NCI-H526 treated with DMSO at 0.1 percent for 48 hours (cell line): ENCODE data around the gene RPL18.

ENCODE experiments used
- DNase-seq: peaks from one replicate; lab custom pipeline; 2025; lab: John Stamatoyannopoulos, UW

RPL18 gene

DNA sequence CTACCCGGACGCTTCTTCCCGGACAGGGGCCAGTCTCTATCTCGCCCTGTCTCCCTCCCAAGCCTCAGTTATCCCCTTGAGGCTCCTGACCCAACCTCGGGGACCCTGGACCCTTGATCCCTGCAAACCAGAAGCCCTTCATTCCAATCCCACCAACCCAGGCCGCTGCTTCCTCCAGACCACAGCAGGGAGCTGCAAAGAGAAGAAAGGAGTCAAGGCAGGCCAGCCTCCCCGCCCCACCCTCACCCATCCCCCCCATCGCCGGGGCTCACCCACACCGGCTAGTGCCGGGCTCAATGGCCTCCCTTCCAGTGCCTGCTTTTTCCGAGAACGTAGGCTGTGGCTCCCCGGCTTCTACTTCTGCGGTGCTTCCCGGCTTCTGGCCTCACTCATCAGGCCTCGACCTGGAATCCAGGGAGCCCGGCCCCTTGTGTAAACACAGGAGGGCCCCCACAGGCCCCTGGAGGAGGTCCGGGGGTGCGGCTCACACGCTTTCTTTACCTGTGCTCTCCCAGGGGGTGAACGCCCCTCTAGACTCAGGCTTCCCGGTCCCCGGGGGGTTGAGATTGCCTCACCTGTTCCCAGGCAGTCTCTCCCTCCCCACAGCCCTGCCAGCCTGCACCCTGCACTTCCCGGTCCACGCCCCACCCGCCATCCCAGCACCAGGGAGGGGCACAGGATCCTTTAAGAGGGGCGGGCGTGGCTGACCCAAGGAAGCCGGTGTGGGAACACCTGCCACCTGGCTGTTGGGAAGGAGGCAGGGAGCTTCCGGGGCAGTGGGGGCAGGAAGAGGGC is 4.3 kb downstream of the RPL18 start, which contains the start of gene FAM83E:
Gene FAM83E (minus strand): TSS at position 641 of the 795 bp plus-strand sequence. CDS start 1,704 bp downstream, outside the sequence.
- no peak for DNase-seq

DNA sequence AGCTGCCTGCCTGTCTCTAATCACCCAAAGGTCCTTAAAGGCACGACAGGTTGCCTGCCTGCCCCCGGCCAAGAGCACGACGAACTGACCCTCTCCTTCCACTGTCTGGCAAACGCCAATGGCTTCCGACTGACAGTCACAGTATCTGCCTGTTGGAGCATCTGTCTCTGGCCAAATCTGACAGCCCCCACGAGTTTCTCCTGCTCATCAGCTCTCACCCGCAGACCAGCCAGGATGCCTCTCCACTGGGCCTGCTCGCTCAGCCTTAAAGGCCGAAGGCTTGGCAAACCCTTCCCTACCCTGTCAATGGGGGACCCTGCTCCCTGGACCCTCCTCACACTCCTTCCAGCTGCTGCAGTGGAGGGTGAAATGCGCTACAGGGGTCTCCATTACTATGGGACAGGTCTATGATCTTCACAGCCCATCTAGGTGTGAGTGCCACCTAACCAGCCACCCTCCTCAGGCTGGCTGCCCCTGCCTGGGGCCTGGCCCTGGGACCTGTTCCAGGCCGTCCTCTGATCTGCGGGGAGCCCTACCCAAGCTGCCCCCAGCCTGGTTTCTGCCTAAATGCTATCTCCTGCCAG is 5.0 kb downstream of the RPL18 start:
- no peak for DNase-seq

DNA sequence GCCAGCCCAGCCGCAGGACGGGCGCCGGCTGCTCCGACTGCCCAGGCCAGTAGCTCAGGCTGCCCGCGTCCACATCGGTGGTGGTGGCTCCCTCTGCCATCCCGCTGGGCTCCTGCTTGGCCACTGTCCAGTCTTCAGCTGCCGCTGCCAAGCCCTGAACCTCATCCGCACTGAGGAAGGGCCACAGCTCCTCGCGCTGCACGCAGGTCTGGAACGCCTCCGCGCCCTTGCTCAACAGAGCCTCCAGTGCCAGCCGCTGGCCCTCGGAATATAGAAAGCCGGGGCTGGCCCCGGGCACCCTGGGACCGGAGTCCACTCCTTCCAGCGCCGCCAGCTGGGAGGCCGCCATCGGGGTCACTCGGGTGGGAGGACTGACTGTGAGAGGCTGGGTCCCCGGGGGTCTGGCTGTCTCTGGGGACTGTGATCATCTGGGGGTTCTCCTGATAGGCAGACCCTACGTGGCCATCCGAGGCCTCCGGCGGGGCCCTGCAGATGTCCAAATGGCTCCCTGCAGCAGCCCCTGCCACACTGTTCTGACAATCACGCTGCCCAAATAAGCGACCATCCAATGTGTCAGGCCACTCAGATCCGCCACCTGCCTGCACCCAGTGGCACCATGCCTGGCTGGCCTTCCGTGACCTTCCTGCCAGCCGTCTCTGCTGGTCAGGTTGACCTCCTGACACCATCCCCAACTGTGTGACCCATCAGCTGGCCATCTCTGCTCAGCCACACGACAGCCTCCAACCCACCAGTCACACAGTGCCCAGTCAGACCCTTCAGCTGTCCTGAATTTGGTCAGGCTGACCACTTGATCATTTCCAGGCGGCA is 5.7 kb downstream of the RPL18 start:
- DNase-seq = no peak

DNA sequence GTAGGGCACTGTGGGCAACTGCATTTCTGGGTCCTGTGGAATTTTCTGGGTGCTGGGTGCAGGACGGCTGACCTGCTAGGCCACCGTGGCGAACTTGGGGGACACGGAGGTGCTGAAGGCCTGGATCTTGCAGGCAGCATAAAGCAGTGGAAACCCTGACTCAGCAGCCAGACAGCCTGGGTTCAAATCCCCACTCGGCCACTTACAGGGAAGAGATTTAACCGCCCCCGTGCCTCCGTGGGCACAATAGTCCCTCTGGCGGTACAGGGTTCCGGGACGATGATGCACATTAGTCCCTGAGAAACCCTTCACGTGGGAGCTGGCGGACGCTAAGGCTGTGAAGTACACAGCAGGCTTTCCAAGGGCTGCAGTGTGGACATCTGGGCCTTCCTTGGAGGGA is 7.1 kb downstream of the RPL18 start:
- no peak for DNase-seq

DNA sequence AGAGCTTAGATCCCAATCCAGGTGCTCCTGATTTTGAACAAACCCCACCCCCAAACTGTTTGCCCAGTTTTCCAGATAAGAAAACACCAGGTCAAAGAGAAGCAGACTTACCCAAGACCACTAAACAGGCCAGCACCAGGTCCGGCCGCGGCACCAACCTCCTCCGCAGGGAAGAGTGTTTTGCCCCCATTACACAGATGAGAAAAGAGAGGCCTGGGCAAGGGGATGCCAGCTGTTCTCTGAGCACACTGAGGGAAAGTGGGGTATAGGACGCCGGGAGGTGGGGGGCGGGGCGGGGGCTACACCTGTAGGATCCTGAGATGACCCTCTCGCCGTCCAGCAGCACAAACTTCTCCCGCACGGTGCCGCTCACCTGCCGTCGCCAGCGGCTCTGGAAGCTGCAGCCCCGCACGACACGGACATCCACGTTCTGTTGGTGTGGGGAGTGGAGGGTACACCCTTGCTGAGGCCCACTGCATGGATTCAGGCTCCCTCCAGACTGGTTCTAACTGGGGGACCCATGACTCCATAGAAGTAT is 9.3 kb downstream of the RPL18 start:
- no peak for DNase-seq

DNA sequence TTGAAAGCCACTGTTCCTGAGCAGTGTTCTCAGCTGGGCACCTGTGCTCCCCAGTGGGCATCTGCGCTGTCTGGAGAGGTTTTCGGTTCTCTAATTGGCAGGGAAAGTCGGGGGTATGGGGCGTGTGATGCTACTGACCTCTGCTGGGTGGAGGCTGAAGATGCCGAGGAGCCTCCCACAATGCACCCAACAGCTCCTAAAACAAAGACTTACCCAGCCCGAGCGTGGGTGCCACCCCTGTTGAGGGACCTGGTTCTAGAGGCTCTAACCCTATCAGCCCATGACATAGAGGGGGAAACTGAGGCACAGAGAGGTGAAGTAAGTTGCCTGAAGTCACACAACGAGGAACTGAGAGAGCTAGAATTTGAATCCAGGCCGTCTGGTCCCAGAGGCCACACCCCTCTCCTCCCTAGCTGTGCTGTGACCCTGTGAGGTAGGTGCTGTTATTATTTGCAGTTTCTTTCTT is 10.1 kb downstream of the RPL18 start:
- DNase-seq = peak; percentile 43

DNA sequence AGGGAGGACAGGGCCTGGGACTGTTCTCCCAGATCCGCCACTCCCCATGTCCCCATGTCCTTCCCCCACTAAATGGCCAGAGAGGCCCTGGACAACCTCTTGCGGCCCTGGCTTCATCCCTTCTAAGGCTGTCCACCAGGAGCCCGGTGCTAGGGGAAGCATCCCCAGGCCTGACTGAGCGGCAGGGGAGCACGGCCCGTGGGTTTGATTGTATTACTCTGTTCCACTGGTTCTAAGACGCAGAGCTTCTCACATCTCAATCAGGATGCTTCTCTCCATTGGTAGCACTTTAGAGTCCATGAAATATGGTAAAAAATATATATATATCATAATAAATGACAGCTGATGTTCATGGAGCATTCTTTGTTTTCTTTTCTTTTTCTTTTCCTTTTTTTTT is 11.6 kb downstream of the RPL18 start:
- DNase-seq = no peak

DNA sequence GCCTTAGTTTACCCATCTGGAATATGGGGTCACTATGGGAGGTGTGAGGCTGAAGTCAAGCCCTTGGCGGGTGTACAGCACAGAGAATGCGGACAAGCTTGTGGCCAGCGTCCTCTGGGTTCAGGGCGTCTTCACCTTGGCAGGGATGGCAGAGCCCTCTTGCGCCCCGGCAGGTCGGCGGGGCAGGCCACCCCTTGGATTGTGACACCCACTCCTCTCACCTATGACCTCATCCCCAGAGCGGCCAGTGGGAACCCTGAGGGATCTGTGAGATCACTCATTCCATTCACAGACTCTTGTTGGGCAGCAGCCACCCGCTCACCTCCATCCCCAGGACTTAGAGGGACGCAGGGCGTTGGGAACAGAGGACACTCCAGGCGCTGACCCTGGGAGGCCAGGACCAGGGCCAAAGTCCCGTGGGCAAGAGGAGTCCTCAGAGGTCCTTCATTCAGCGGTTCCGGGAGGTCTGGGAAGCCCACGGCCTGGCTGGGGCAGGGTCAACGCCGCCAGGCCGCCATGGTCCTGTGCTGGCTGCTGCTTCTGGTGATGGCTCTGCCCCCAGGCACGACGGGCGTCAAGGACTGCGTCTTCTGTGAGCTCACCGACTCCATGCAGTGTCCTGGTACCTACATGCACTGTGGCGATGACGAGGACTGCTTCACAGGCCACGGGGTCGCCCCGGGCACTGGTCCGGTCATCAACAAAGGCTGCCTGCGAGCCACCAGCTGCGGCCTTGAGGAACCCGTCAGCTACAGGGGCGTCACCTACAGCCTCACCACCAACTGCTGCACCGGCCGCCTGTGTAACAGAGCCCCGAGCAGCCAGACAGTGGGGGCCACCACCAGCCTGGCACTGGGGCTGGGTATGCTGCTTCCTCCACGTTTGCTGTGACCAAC is 12.3 kb downstream of the RPL18 start, which contains the start of gene SPACA4:
Gene SPACA4 (plus strand): TSS at position 280 of the 896 bp plus-strand sequence. CDS start 237 bp downstream, at position 517.
- DNase-seq = no peak

DNA sequence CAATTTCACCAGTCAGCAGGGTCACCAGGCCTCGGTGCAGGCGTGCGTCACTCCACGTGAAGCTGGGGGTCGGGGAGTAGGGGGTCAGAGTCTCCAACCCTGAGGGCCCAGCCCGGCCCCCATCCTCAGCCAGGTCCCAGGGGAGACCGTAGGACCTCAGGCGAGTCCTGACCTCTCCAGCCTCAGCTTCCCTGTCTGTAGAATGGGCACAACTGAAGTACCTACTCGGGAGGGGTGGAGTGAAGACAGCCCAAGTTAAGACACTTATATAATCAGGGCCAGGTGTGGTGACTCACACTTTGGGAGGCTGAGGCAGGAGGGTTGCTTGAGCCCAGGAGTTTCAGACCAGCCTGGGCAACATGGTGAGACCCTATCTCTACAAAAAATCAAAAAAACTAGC is 15.1 kb downstream of the RPL18 start:
- DNase-seq = no peak

DNA sequence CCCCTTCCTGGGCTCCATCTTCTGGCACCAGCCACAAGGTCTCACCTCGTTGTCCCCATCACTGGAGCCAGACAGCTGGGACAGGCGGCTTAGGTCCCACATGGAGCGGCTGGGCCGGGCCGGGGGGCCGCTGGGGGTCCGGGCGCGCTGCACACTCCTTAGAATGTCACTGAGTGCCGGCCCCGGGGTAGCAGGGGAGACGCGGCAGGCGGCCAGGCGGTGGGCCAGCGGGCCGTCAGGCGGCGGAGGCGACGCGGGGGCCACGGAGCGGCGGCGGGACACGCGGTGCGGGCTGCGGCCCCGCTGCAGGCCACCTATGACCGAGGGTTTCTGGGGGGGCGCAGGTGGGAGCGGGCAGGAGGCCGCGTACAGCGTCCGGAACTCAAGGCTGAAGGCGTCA is 15.5 kb downstream of the RPL18 start:
- DNase-seq = no peak

DNA sequence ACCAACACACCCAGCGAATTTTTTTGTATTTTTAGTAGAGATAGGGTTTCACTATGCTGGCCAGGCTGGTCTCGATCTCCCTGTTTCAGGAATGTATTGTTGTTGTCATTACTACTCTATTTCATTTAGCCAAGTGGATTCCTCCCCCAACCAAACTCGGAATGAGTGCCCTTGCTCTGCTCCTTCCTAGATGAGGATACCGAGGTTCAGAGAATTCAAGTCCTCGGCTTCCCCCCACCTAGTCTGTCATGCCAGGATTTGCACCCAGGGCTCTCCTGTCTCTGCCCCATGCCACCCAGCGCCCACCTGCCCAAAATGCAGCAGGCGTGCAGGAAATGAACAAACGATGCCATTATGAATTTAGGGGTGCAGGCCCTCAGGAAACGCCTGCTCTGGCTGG is 16.0 kb downstream of the RPL18 start:
- DNase-seq = no peak

DNA sequence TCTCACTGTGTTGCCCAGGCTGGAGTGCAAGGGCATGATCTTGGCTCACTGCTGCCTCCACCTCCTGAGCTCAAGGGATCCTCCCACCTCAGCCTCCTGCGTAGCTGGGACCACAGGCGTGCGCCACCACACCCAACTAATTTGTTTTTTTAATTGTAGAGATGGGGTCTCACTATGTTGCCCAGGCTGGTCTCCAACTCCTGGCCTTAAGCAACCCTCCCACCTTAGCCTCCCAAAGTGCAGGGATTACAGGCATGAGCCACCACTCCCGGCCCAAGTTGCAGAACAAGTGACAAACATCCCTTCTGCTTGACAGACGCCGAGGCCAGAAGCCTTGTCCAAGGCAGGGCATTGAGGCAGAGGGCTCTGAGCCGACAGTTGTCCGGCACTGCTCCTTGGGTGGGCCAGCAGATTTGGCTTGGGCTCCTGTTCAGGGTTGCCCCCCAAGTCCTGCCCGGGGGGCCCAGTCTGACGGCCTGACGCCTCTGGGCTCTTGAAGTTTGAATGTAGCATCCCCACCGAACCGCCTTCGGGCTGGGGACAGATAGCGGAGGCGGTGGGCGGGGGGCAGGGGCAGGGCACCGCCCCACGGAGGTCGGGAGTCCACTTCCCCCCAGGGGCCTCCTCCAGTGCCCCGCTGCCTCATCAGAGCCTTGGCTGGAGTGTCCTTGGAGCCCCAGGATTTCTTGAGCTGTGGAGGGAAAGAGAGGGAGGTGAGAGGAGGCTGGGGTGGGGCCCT is 18.1 kb downstream of the RPL18 start:
- DNase-seq = no peak

DNA sequence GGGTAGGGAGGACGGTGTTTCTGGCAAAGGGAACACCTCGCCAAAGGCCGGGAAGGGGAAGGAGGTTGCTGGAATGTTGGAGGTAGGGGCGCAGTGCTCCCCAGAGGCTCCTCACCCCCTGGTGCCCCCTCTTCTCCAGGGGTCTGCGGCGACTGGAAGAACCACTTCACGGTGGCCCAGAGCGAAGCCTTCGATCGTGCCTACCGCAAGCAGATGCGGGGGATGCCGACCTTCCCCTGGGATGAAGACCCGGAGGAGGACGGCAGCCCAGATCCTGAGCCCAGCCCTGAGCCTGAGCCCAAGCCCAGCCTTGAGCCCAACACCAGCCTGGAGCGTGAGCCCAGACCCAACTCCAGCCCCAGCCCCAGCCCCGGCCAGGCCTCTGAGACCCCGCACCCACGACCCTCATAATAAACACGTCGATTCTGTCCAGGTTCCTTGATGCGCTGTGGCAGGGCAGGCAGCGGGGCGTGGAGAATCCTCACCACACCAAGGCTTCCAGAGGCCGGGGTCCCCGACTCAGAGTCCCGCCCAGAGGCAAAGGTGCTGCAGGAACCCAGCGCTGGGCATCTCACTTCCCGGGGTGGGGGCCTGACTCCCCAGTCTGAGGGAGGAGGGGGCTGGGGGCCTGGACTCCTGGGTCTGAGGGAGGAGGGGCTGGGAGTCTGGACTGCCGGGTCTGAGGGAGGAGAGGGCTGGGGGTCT is 19.8 kb downstream of the RPL18 start:
- no peak for DNase-seq

DNA sequence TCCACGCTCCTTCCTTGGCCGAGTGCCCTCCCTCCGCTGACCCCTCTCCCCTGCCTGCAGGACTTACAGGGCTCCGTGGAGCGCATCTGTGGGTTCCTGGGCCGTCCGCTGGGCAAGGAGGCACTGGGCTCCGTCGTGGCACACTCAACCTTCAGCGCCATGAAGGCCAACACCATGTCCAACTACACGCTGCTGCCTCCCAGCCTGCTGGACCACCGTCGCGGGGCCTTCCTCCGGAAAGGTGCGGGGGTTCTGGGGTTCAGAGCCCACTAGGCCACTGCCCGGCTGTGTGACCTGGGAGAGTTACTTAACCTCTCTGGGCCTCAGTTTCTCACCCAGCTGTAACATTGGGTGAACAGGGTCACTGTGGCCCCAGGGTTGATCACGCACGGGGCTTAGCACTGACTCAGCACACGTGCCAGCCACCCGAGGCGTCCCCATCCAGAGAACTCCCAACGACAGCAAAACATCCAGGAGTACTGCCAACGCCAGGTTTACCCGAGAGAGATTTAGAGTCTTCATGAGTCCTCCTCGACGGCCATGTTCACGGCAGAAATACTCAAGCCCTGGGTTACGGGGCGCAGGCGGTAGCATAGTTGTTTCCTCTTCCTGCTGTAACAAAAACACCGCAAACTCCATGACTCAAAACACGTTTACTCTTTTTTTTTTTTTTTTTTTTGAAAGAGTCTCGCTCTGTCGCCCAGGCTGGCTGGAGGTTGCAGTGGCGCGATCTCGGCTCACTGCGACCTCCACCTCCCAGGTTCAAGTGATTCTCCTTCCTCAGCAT is 22.1 kb downstream of the RPL18 start:
- no peak for DNase-seq

DNA sequence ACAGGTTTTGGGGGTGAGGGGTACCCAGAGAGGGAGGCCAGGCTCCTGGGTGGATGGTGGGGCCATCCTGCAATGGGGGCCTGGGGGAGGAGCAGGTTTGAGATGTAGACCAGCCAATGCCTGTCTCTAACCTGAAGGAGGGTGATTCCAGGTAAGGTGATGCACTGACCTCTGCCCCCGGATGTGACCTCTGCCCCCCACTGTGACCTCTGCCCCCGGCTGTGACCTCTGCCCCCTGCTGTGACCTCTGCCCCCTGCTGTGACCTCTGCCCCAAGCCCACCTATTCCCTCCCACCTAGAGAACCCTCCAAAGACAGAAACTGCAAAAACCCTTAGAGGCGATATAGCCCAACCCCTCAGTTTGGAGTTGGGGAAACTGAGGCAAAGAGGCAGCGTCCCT is 22.7 kb downstream of the RPL18 start:
- DNase-seq = no peak

DNA sequence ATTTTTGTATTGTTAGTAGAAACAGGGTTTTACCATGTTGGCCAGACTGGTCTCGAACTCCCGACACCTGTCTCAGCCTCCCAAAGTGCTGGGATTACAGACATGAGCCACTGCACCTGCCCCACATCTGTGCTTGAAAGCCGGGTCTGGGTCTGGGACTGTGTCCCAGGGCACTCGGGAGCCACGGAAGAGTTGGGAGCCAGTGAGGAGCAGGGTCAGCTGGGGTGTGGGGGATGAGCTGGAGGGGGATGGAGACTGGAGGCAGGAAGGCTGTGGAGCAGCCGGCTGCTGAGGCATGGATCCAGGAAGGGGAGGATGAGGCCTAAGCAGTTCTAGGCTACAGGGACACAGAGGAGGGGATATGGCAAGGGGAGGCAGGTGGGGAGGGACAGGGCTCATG is 23.1 kb downstream of the RPL18 start:
- no peak for DNase-seq

DNA sequence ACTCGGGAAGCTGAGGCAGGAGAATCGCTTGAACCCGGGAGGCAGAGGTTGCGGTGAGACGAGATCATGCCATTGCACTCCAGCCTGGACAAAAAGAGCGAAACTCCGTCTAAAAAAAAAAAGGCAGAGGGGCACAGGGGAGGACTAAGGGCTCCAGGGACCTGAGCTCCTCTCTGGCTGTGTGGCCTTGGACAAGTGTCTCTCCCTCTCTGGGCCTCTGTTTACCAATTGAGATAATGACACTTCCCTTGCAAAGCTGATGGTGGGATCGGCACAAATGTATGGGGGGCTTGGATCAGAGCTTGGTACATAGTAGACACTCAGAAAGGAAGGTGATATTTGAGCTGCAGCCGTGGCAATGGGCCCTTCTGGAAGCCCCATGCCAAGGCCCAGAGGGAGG is 23.8 kb downstream of the RPL18 start:
- no peak for DNase-seq

DNA sequence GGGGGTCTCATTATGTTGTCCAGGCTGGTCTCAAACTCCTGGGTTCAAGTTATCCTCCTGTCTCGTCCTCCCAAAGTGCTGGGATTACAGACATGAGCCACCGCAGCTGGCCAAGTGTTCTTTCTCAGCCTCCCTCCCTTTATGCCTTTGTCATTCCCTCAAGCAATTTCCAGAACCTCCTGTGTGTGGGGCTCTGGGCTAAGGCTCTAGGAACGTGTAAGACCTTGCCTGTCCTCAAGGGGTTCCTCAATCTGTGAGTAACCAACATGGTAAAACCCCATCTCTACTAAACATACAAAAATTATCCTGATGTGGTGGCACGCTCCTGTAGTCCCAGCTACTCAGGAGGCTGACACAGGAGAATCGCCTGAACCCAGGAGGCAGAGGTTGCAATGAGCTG is 28.0 kb downstream of the RPL18 start:
- DNase-seq = no peak
